NCI-H446 treated with DMSO at 0.1 percent for 48 hours (cell line): ENCODE data around the gene PARP3.
"Not testable (repeated sequence)": the region's sequence is repeated elsewhere in the genome, so short reads cannot be mapped to it uniquely, and the experiment has no call there.

Experiments
- DNase-seq: peaks from one replicate; lab custom pipeline; 2025; lab: John Stamatoyannopoulos, UW

The PARP3 gene

GRCh38 chr3:51941798-51942602 lies at the start of gene PARP3, which contains the start of gene RRP9:
Gene PARP3 (plus strand): TSS chr3:51942363. CDS start chr3:51943356, 993 bp downstream.
Gene RRP9 (minus strand): TSS chr3:51941904. CDS start chr3:51941867, 37 bp downstream.
- DNase-seq, result peak; percentile 97

GRCh38 chr3:51894391-51894790 lies 47.8 kb upstream of the PARP3 start:
- DNase-seq, result no peak

GRCh38 chr3:51894939-51895338 lies 47.2 kb upstream of the PARP3 start:
- DNase-seq, result no peak

- no peak for DNase-seq
Measured at GRCh38 chr3:51896607-51897305, 45.4 kb upstream of the PARP3 start.

- DNase-seq, result no peak
Measured at GRCh38 chr3:51897391-51897790, 44.8 kb upstream of the PARP3 start.

GRCh38 chr3:51900043-51900442 lies 42.1 kb upstream of the PARP3 start:
- DNase-seq, result not testable (repeated sequence)

- DNase-seq, result not testable (repeated sequence)
Measured at GRCh38 chr3:51902361-51902760, 39.8 kb upstream of the PARP3 start.

GRCh38 chr3:51904034-51904823 lies 37.9 kb upstream of the PARP3 start:
- no peak for DNase-seq

- no peak for DNase-seq
Measured at GRCh38 chr3:51908026-51908425, 34.1 kb upstream of the PARP3 start.

GRCh38 chr3:51916418-51916817 lies 25.7 kb upstream of the PARP3 start:
- DNase-seq, result no peak

- no peak for DNase-seq
Measured at GRCh38 chr3:51921081-51921578, 21.0 kb upstream of the PARP3 start.

GRCh38 chr3:51927061-51927977 lies 14.8 kb upstream of the PARP3 start:
- no peak for DNase-seq

GRCh38 chr3:51928438-51928837 lies 13.7 kb upstream of the PARP3 start:
- DNase-seq, result no peak

GRCh38 chr3:51928981-51929380 lies 13.2 kb upstream of the PARP3 start:
- not testable (repeated sequence) for DNase-seq

- no peak for DNase-seq
Measured at GRCh38 chr3:51929420-51930003, 12.7 kb upstream of the PARP3 start.

- DNase-seq, result no peak
Measured at GRCh38 chr3:51930439-51930838, 11.7 kb upstream of the PARP3 start.

- no peak for DNase-seq
Measured at GRCh38 chr3:51931756-51932155, 10.4 kb upstream of the PARP3 start.

- DNase-seq, result no peak
Measured at GRCh38 chr3:51932471-51933370, 9.4 kb upstream of the PARP3 start.

- DNase-seq, result no peak
Measured at GRCh38 chr3:51933471-51934138, 8.6 kb upstream of the PARP3 start.
